HEK293 (cell line): ENCODE results near the gene KCNQ1.

Source experiments
- CTCF ChIA-PET: fragments of 350-600 bp; formaldehyde crosslinking; extraction: SDS; loops from one replicate; lab custom pipeline; 2021; ENCODE audit warnings: antibody characterized with exemption; lab: Yijun Ruan, JAX
- POLR2A ChIA-PET: fragments of 300-600 bp; formaldehyde crosslinking; extraction: SDS; loops from one replicate; lab custom pipeline; 2020; ENCODE audit warnings: antibody characterized with exemption, inconsistent platforms; lab: Yijun Ruan, JAX
- H3K27ac ChIP-seq: fragments of 200-500 bp; sonication (Bioruptor generic); 2 replicates; pipeline ENCODE4 v1.5.1; 2014; ENCODE audit warnings: low read depth, low read length, control low read depth, inconsistent platforms; ENCODE audit errors: extremely low read depth
- H3K36me3 ChIP-seq, 2 experiments: fragments of 200-500 bp in 1 of 2; sonication (Bioruptor generic) in 1 of 2; 1 replicate in 1 of 2; 2 replicates in 1 of 2; pipeline ENCODE4 v1.5.1; 2014 to 2017; ENCODE audit warnings: inconsistent platforms in 2 of 2, low read length in 2 of 2; ENCODE audit not compliant: control insufficient read depth in 2 of 2, insufficient read depth in 1 of 2
- H3K4me1 ChIP-seq: fragments of 200-500 bp; sonication (Bioruptor generic); 2 replicates; pipeline ENCODE4 v1.5.1; 2014; ENCODE audit warnings: mild to moderate bottlenecking, low read length, inconsistent platforms; ENCODE audit not compliant: control insufficient read depth, insufficient read depth
- H3K4me3 ChIP-seq: 2 replicates; pipeline ENCODE4 v1.5.1; 2011; ENCODE audit warnings: low read depth, mild to moderate bottlenecking, control low read depth, low read length, moderate library complexity
- H3K9me3 ChIP-seq: fragments of 200-500 bp; sonication (Bioruptor generic); 2 replicates; pipeline ENCODE4 v1.5.1; 2014; ENCODE audit warnings: low read depth, low read length, inconsistent platforms; ENCODE audit not compliant: control insufficient read depth, insufficient read depth
- GFI1B ChIP-seq: fragments of 450-650 bp; formaldehyde crosslinking; IDR thresholded peaks from 2 replicates; pipeline ENCODE4 v1.5.1; 2016; ENCODE audit warnings: missing biosample characterization, missing genetic modification characterization
- SETDB1 ChIP-seq: IDR thresholded peaks from one replicate; pipeline ENCODE4 v1.6.1; 2017; ENCODE audit warnings: mild to moderate bottlenecking, low read length, moderate library complexity, mixed read lengths; ENCODE audit not compliant: insufficient read length
- ZFP37 ChIP-seq: fragments of 450-650 bp; formaldehyde crosslinking; IDR thresholded peaks from 2 replicates; pipeline ENCODE4 v1.5.1; 2016; ENCODE audit warnings: missing biosample characterization, missing genetic modification characterization
- ZNF155 ChIP-seq: fragments of 450-650 bp; formaldehyde crosslinking; IDR thresholded peaks from 2 replicates; pipeline ENCODE4 v1.5.1; 2016; ENCODE audit warnings: missing biosample characterization, missing genetic modification characterization
- ZNF16 ChIP-seq: fragments of 450-650 bp; formaldehyde crosslinking; IDR thresholded peaks from 2 replicates; pipeline ENCODE4 v1.5.1; 2016; ENCODE audit warnings: low read depth, missing biosample characterization, missing genetic modification characterization
- ZNF248 ChIP-seq: fragments of 450-650 bp; formaldehyde crosslinking; IDR thresholded peaks from 2 replicates; pipeline ENCODE4 v1.5.1; 2017; ENCODE audit warnings: missing biosample characterization, missing genetic modification characterization
- ZNF548 ChIP-seq: fragments of 450-650 bp; formaldehyde crosslinking; IDR thresholded peaks from 2 replicates; pipeline ENCODE4 v1.5.1; 2016; ENCODE audit warnings: missing biosample characterization, missing genetic modification characterization
- ZNF707 ChIP-seq: fragments of 450-650 bp; formaldehyde crosslinking; IDR thresholded peaks from 2 replicates; pipeline ENCODE4 v1.5.1; 2016; ENCODE audit warnings: missing biosample characterization, missing genetic modification characterization
- ZNF768 ChIP-seq: fragments of 450-650 bp; formaldehyde crosslinking; IDR thresholded peaks from 2 replicates; pipeline ENCODE4 v1.5.1; 2018; ENCODE audit warnings: missing biosample characterization, mild to moderate bottlenecking, missing genetic modification characterization
- TF ChIP-seq, protein P1 (sequence below): fragments of 450-650 bp; formaldehyde crosslinking; conservative IDR thresholded peaks from 2 replicates; pipeline ENCODE4 v1.5.1; 2016; ENCODE audit warnings: low read depth, missing biosample characterization, missing genetic modification characterization
- TF ChIP-seq, protein P2 (sequence below): fragments of 450-650 bp; IDR thresholded peaks from 2 replicates; pipeline ENCODE4 v1.5.1; 2018; ENCODE audit warnings: missing biosample characterization, missing genetic modification characterization
- TF ChIP-seq, protein P3 (sequence below): fragments of 450-650 bp; formaldehyde crosslinking; IDR thresholded peaks from 2 replicates; pipeline ENCODE4 v1.5.1; 2016; ENCODE audit warnings: missing biosample characterization, missing genetic modification characterization

The KCNQ1 gene

DNA sequence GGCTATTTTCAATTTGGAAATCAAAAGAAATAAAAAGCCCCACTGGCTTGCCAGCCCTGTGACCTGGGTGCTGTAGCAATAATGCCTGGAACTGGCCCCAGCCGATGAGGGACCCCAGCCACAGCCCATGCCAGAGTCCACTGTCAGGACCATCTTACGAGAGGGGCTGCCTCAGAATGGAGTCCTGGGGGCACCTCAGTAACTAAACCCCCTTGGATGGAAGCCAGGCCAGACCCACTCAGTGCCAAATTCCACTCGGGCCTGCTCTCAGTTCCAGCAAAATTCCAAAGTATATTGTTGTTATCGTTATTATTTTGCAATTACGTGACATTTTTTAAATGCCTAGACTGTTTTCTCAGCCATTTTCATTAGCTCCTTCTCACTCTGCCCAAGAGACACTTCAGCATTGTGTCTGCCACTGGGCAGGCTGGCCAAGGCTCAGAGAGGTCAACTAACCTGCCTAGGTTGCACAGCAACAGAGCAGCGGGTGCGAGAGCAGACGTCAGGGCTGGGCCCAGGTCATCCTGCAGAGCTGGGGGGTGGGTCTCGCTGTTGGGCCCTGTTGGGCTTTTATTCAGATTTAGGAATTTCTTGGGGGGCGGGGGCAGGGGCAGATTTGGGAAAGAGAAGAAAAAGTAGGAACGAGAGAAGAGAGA is 421.2 kb downstream of the KCNQ1 start:
- H3K9me3 ChIP-seq, result no peaks in the 10 kb centered on the region
- TF ChIP-seq ZNF768 (tag by site-specific recombination), result 0 out of 2 replicates have a peak, but pooled peaks have one; percentile 20
- TF ChIP-seq, protein P1, sequence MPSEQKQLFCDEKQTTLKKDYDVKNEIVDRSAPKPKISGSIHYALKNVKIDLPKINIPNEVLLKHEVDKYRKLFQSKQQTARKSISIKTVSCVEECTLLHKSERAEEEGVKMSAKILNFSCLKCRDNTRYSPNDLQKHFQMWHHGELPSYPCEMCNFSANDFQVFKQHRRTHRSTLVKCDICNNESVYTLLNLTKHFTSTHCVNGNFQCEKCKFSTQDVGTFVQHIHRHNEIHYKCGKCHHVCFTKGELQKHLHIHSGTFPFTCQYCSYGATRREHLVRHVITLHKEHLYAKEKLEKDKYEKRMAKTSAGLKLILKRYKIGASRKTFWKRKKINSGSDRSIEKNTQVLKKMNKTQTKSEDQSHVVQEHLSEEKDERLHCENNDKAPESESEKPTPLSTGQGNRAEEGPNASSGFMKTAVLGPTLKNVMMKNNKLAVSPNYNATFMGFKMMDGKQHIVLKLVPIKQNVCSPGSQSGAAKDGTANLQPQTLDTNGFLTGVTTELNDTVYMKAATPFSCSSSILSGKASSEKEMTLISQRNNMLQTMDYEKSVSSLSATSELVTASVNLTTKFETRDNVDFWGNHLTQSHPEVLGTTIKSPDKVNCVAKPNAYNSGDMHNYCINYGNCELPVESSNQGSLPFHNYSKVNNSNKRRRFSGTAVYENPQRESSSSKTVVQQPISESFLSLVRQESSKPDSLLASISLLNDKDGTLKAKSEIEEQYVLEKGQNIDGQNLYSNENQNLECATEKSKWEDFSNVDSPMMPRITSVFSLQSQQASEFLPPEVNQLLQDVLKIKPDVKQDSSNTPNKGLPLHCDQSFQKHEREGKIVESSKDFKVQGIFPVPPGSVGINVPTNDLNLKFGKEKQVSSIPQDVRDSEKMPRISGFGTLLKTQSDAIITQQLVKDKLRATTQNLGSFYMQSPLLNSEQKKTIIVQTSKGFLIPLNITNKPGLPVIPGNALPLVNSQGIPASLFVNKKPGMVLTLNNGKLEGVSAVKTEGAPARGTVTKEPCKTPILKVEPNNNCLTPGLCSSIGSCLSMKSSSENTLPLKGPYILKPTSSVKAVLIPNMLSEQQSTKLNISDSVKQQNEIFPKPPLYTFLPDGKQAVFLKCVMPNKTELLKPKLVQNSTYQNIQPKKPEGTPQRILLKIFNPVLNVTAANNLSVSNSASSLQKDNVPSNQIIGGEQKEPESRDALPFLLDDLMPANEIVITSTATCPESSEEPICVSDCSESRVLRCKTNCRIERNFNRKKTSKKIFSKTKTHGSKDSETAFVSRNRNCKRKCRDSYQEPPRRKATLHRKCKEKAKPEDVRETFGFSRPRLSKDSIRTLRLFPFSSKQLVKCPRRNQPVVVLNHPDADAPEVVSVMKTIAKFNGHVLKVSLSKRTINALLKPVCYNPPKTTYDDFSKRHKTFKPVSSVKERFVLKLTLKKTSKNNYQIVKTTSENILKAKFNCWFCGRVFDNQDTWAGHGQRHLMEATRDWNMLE (tag by site-specific recombination), result no peak
- TF ChIP-seq, all 188 proteins: peak for 1
- ChIA-PET CTCF (no interaction called here), POLR2A (no interaction called here)
- Histone ChIP-seq H3K27ac (no peak overlapping the region), H3K4me1 (no peaks in the 10 kb centered on the region), H3K36me3 (no peaks in the 10 kb centered on the region), H3K4me3 (no peak overlapping the region)

DNA sequence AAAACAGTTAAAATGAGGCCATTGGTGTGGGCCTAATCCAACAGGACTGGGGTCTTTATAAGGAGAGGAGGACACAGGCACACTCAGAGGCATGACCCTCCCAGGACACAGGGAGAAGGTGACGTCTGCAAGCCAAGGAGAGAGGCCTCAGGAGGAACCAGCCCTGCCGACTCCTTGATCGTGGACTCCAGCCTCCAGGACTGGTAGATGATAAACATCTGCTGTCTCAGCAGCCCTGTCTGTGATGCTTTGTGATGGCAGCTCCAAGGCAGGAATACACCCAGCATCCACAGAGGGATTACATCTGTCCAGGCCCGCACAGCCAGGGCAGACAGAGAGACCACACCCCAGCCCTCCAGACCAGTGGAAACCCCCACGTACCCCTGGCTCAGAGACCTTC is 422.3 kb downstream of the KCNQ1 start:
- H3K36me3 ChIP-seq, result no peaks in the 10 kb centered on the region
- TF ChIP-seq SETDB1 (peak; percentile 65), ZNF707 (tag by site-specific recombination) (no peak), ZNF248 (tag by site-specific recombination) (no peak), ZNF548 (tag by site-specific recombination) (peak; percentile 96)
- CTCF ChIA-PET, result interaction anchor here (0.6 to 0.7 kb wide), 3 partner anchors 334 to 985 kb away, joined by 3 read pairs; no protein-coding TSS in a partner anchor
- H3K4me3 ChIP-seq, result no peak overlapping the region
- POLR2A ChIA-PET, result no interaction called here
- no peaks in the 10 kb centered on the region for H3K9me3 ChIP-seq
- H3K27ac ChIP-seq, result no peak overlapping the region
- H3K4me1 ChIP-seq, result no peaks in the 10 kb centered on the region

DNA sequence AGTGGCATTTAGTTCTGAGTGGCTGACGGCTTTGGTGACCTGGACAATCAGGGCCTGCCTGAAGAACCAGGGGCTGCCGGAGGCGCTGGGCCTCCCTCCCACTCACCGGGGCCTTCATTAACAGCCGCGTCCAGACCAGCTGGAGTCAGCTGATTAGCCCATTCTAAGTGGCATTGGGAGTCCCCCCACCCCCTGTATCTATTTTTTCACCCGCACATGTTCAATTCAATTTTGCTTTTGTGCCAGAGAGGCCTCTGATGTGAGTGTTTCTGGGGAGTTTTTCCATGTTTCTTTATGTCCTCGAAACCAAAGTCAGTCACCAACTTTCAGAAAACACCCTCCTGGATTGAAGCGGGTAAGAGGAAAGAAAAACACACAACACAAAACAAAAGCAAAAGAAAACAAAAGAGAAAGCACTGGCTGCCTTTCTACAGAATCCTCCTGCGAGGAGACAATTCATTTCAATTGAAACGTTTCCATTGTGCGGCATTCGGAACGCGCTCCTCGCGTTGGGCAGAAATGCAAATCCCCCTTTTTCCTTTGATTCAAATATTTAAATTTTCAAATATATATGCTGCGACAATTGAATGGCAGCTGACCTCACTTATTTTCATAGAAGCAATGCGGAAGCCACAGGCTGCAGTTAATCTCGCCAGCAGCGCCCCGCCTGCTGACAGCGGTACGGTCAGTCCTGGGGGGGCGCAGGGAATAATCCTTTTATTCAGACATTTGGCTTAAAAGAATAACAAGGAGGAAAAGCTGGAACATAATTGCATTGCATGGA is 423.1 kb downstream of the KCNQ1 start:
- no peaks in the 10 kb centered on the region for H3K9me3 ChIP-seq
- ChIA-PET POLR2A (no interaction called here), CTCF (interaction anchor here (0.6 to 0.7 kb wide), 3 partner anchors 651 to 986 kb away, joined by 3 read pairs; no protein-coding TSS in a partner anchor)
- TF ChIP-seq, protein P2, sequence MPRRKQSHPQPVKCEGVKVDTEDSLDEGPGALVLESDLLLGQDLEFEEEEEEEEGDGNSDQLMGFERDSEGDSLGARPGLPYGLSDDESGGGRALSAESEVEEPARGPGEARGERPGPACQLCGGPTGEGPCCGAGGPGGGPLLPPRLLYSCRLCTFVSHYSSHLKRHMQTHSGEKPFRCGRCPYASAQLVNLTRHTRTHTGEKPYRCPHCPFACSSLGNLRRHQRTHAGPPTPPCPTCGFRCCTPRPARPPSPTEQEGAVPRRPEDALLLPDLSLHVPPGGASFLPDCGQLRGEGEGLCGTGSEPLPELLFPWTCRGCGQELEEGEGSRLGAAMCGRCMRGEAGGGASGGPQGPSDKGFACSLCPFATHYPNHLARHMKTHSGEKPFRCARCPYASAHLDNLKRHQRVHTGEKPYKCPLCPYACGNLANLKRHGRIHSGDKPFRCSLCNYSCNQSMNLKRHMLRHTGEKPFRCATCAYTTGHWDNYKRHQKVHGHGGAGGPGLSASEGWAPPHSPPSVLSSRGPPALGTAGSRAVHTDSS, result no peak
- TF ChIP-seq ZFP37 (tag by site-specific recombination) (no peak), ZNF155 (tag by site-specific recombination) (no peak), GFI1B (tag by site-specific recombination) (no peak), ZNF16 (tag by site-specific recombination) (no peak)
- TF ChIP-seq, protein P3, sequence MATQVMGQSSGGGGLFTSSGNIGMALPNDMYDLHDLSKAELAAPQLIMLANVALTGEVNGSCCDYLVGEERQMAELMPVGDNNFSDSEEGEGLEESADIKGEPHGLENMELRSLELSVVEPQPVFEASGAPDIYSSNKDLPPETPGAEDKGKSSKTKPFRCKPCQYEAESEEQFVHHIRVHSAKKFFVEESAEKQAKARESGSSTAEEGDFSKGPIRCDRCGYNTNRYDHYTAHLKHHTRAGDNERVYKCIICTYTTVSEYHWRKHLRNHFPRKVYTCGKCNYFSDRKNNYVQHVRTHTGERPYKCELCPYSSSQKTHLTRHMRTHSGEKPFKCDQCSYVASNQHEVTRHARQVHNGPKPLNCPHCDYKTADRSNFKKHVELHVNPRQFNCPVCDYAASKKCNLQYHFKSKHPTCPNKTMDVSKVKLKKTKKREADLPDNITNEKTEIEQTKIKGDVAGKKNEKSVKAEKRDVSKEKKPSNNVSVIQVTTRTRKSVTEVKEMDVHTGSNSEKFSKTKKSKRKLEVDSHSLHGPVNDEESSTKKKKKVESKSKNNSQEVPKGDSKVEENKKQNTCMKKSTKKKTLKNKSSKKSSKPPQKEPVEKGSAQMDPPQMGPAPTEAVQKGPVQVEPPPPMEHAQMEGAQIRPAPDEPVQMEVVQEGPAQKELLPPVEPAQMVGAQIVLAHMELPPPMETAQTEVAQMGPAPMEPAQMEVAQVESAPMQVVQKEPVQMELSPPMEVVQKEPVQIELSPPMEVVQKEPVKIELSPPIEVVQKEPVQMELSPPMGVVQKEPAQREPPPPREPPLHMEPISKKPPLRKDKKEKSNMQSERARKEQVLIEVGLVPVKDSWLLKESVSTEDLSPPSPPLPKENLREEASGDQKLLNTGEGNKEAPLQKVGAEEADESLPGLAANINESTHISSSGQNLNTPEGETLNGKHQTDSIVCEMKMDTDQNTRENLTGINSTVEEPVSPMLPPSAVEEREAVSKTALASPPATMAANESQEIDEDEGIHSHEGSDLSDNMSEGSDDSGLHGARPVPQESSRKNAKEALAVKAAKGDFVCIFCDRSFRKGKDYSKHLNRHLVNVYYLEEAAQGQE (tag by site-specific recombination), result no peak
- no peaks in the 10 kb centered on the region for H3K4me1 ChIP-seq
- H3K27ac ChIP-seq, result no peak overlapping the region
- H3K4me3 ChIP-seq, result no peak overlapping the region
- no peaks in the 10 kb centered on the region for H3K36me3 ChIP-seq
